ENCODE results near the gene SMIM12. TPM values are rescaled to one million over a fixed set of nuclear protein-coding genes. Genes with fewer than 3 reads are reported as not detected.

Gene SMIM12
- total RNA-seq, 2 donors from 2014 or later: 50.8 to 52.8 TPM

DNA sequence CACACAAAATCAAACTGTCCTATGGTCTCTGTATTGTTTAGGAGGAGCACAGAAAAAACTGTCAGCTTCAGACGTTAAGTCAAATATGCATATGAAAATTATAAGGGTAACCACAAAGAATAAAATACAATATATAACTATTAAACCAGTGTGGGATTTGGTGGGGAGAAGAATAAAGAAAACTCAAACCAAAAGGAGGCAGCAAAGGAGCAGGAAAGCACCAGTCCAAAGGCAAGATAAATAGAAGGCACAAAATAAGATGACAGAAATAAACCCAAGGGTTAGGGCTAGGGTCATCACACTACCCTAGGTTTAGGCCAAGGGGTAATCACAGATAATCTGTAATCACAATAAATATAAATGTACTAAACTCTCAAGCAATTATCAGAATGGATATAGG, 37.1 kb upstream of the SMIM12 start:
- DNase-seq: no peak
- H3K36me3 Mint-ChIP-seq (ENCODE audit: insufficient read depth in 2 of 2): peaks cover 4 to 5% of the 10 kb centered on the region in 2 donors
- no peaks in the 10 kb centered on the region for H3K4me1 Mint-ChIP-seq (ENCODE audit: low read depth)
- peaks cover 5% of the 10 kb centered on the region in 2 donors for H3K9me3 Mint-ChIP-seq
- H3K4me3 Mint-ChIP-seq: no peak overlapping the region
- ATAC-seq (replicated peaks in 1 of 2): no peak
- H3K27ac Mint-ChIP-seq: no peak overlapping the region
- H3K27me3 Mint-ChIP-seq (ENCODE audit: low read depth): peaks cover 22% of the 10 kb centered on the region

DNA sequence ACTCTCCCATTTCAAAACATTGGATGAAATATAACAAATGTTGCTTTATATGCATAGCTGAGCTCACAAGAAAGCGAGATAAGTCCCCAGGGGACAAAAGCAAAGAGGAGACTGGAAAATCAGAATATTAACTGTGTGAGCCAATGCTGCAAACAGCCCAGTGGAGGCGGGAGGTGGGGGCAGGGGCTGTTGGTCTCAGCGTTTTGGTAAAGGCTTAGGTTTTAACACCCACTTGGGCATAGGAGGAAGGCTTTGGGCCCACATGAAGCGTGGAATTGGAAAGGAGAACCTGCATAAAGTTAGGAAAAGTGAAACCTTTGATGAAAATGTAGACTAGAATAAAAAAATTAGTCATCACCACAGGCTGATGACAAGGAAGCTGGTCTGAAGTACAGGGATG, 30.2 kb upstream of the SMIM12 start:
- Mint-ChIP-seq H3K9me3 (peaks cover 5 to 6% of the 10 kb centered on the region in 2 donors), H3K4me1 (ENCODE audit: low read depth) (peaks cover 4% of the 10 kb centered on the region), H3K27me3 (ENCODE audit: low read depth) (peaks cover 28% of the 10 kb centered on the region), H3K4me3 (no peak overlapping the region), H3K27ac (no peak overlapping the region), H3K36me3 (ENCODE audit: insufficient read depth in 2 of 2) (peaks cover 4 to 5% of the 10 kb centered on the region in 2 donors)
- ATAC-seq (replicated peaks in 1 of 2): no peak
- DNase-seq: no peak

DNA sequence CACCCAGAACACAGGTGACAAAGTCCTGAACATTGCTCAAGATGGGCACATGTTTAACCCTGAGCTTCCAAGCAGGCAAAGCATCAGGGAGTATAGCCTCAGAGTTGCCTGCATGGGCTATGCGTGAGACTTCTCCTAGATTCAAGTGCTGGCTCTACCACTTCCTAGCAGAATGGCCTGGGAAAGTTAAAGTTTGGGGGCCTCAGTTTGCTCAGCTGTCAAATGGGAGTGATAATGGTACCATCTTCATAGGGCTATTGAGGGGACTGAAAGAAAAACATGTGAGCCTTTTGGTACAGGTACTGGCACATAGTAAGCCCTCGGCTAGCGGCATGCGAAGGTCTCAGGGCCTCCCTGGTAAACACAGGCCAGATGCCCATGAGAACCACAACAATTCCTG, 28.0 kb upstream of the SMIM12 start:
- Mint-ChIP-seq H3K9me3 (peaks cover 5 to 6% of the 10 kb centered on the region in 2 donors), H3K4me1 (ENCODE audit: low read depth) (peaks cover 6% of the 10 kb centered on the region), H3K27ac (no peak overlapping the region), H3K27me3 (ENCODE audit: low read depth) (peaks cover 44% of the 10 kb centered on the region), H3K4me3 (no peak overlapping the region), H3K36me3 (ENCODE audit: insufficient read depth in 2 of 2) (peaks cover 4% of the 10 kb centered on the region in 2 donors)
- ATAC-seq (replicated peaks in 1 of 2): no peak
- DNase-seq: no peak

DNA sequence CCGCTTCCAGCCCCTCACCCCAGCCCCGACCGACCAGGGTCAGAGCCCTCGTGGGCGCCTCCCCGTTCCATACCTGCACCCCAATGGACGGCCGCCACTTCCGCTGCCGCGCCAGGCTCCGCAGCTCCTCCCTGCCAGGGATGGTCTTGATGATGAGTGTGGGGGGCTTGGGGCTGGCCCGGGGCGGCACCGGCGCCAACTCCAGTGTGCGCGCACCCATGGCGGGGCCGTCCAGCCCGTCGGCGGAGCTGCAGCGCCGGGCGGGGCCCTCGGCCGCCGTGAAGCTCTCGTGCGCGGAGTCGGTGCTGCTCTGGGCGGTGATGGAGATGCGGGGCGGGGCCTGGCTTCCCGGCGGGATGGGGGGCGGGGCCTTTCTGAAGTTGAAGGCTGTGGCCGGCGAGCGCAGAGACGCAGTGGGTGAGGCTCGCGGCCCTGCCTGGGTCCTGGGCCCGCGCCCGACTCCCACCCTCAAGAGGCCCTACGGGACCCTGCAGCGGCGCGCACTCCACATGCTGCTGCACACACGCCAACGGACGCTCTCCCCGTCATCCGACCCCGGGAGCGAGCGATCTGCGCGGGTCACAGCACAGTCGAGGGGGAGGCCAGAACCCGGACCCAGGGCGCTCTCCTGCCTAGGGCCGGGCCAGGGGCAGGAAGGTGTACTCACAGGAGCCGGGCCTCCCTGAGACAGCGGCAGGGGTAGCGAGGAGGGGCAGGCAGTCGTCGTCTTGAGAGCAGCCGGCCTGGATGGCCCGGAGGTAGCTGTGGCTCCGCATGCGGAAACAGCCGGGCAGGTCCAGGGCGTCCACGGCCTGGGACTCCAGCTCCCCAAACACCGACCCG, 26.1 kb upstream of the SMIM12 start:
- H3K36me3 Mint-ChIP-seq (ENCODE audit: insufficient read depth in 2 of 2): no peaks in the 10 kb centered on the region
- ATAC-seq (replicated peaks in 1 of 2) (peak; percentile 85 to 86), DNase-seq (peak; percentile 63 to 69)
- peaks cover 6% of the 10 kb centered on the region for H3K4me1 Mint-ChIP-seq (ENCODE audit: low read depth)
- no peaks in the 10 kb centered on the region for H3K9me3 Mint-ChIP-seq
- H3K4me3 Mint-ChIP-seq: peak overlapping the region; percentile 80
- peaks cover 51% of the 10 kb centered on the region for H3K27me3 Mint-ChIP-seq (ENCODE audit: low read depth)
- no peak overlapping the region for H3K27ac Mint-ChIP-seq

DNA sequence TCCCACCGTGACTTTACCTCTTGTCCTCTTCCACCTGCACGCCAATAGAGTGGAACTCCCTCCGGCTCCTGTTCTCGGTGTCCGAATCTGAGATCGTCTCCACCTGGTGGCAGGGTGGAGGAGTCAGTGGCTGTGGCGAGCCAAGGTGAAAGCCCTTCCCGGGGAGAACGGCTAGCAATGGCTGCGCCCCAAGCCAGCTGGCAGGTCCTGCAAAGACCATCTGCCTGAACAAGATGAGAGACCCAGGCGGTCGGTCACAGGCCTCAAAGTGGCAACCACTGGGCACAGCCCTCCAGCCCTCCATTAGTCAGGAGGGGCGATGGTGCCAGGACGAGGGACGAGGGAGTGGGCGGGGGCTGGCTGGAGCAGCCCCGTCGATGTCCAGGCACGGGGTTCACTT, 25.4 kb upstream of the SMIM12 start:
- no peaks in the 10 kb centered on the region for H3K9me3 Mint-ChIP-seq
- ATAC-seq (replicated peaks in 1 of 2) (peak in 1 of 2 donors; percentile 12), DNase-seq (no peak)
- peak overlapping the region; percentile 80 for H3K4me3 Mint-ChIP-seq
- no peak overlapping the region for H3K27ac Mint-ChIP-seq
- no peaks in the 10 kb centered on the region for H3K36me3 Mint-ChIP-seq (ENCODE audit: insufficient read depth in 2 of 2)
- peaks cover 51% of the 10 kb centered on the region for H3K27me3 Mint-ChIP-seq (ENCODE audit: low read depth)
- H3K4me1 Mint-ChIP-seq (ENCODE audit: low read depth): peaks cover 6% of the 10 kb centered on the region

DNA sequence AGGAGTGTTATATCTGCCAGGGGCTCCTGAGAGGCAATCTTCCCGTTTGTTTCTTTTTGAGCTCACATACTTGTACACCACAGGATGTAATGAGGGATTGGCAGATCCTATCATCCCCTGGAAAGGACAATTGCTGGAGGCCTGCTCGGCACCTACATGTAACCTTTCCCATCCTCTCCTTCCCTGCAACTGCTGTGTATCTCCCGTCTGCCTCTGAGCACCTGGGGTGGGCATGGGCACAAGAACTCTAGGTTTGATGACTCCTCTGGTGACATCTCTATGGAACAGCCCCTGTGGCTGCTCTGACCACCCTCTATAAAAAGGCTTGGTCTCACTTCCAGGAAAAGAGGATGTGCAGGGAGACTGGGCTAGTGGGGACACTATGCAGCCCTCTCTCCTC, 25.0 kb upstream of the SMIM12 start:
- Mint-ChIP-seq H3K36me3 (ENCODE audit: insufficient read depth in 2 of 2) (no peaks in the 10 kb centered on the region), H3K4me1 (ENCODE audit: low read depth) (peaks cover 6% of the 10 kb centered on the region), H3K27ac (no peak overlapping the region), H3K4me3 (peak overlapping the region; percentile 80), H3K9me3 (no peaks in the 10 kb centered on the region), H3K27me3 (ENCODE audit: low read depth) (peaks cover 47% of the 10 kb centered on the region)
- DNase-seq (no peak), ATAC-seq (replicated peaks in 1 of 2) (no peak)

DNA sequence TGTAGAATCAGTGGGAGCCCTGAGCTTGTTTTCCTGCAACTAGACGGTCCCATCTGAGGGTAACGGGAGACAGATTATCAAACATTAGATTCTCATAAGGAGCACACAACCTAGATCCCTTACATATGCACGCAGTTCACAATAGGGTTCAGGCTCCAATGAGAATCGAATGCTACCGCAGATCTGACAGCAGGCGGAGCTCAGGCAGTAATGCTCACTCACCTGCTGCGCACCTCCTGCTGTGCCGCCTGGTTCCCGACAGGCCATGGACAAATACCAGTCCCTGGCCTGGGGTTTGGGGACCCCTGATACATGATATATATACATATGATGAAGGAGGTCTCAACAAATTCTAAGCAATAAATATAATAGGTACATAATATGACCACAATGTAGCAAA, 19.7 kb upstream of the SMIM12 start:
- Mint-ChIP-seq H3K9me3 (no peaks in the 10 kb centered on the region), H3K27me3 (ENCODE audit: low read depth) (peaks cover 36% of the 10 kb centered on the region), H3K4me1 (ENCODE audit: low read depth) (no peaks in the 10 kb centered on the region), H3K27ac (no peak overlapping the region), H3K4me3 (no peak overlapping the region), H3K36me3 (ENCODE audit: insufficient read depth in 2 of 2) (no peaks in the 10 kb centered on the region)
- ATAC-seq (replicated peaks in 1 of 2): no peak
- DNase-seq: no peak

DNA sequence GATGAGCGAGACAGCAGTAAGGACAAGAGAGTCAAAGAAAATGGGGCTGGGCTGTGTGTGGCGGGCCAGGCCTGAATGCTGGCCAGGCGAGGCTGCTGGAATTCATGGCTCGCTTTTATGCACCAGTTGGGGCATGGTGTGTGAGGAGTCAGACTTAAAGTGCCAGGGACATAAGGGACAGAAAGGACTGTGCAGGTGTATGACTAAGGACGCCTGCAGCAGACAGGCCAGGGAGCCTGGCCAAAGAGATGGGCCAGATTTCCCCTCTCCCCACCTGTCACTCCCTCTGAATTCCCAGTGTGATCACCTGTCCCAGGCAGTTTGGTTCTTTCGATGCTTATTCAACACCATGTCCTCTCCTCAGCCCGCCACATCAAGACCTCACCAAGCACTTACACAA, 16.9 kb upstream of the SMIM12 start:
- H3K36me3 Mint-ChIP-seq (ENCODE audit: insufficient read depth in 2 of 2): no peaks in the 10 kb centered on the region
- H3K27me3 Mint-ChIP-seq (ENCODE audit: low read depth): peaks cover 30% of the 10 kb centered on the region
- no peak for ATAC-seq (replicated peaks in 1 of 2)
- H3K27ac Mint-ChIP-seq: no peak overlapping the region
- H3K9me3 Mint-ChIP-seq: no peaks in the 10 kb centered on the region
- H3K4me3 Mint-ChIP-seq: no peak overlapping the region
- peaks cover 6% of the 10 kb centered on the region for H3K4me1 Mint-ChIP-seq (ENCODE audit: low read depth)
- DNase-seq: no peak

DNA sequence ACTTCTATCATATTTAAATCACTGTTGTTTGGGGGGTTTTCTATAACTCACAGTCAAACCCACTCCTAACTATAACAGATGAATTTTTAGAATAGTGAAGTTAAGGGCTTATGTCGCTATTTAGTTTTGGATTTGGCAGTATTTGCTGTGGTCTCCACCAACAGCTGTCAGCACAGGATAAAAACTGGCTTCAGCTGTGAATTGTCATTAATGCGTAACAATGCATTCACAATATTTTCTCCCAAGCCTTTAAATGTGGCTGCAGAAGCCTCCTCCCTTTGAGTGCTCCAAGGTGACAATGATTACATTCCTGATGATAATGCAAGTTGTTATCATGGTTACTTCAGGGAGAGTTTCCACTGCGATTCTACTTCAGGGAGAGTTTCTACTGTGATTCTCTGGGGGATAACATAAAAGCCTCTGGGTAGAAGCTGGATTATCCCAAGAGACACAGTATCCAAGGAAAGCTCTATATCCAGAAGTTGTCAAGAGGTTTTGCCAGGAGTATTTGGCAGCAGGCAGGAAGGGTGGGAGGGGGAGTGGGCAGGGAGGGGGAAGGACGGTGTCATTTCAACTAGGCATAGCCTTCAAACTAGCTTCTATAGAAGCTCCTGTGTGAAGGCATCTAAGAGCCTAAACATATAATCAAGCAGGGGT, 14.9 kb upstream of the SMIM12 start:
- Mint-ChIP-seq H3K4me3 (no peak overlapping the region), H3K9me3 (no peaks in the 10 kb centered on the region), H3K27me3 (ENCODE audit: low read depth) (peaks cover 36% of the 10 kb centered on the region), H3K4me1 (ENCODE audit: low read depth) (peaks cover 10% of the 10 kb centered on the region), H3K36me3 (ENCODE audit: insufficient read depth in 2 of 2) (no peaks in the 10 kb centered on the region), H3K27ac (no peak overlapping the region)
- no peak for DNase-seq
- ATAC-seq (replicated peaks in 1 of 2): no peak

DNA sequence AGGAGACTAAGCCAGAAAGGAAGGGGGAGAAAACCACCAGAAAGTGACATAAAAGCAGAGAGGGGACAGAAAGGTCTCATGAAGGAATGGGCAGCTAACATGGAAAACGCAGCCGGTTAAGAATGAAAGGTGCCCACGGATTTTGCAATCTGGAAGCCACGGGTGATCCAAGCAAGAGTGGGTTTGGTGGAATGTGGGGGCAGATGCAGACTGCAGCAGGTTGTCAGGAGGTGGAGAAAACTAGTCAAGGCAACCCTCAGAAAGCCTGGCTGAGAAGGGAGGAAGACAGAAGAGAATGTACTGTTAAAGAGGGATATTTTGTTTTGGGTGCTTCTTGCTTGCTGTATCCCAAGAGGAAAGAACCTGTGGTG, 12.6 kb upstream of the SMIM12 start:
- H3K4me3 Mint-ChIP-seq: no peak overlapping the region
- ATAC-seq (replicated peaks in 1 of 2) (no peak), DNase-seq (no peak)
- peaks cover 40% of the 10 kb centered on the region for H3K27me3 Mint-ChIP-seq (ENCODE audit: low read depth)
- H3K9me3 Mint-ChIP-seq: no peaks in the 10 kb centered on the region
- no peak overlapping the region for H3K27ac Mint-ChIP-seq
- H3K36me3 Mint-ChIP-seq (ENCODE audit: insufficient read depth in 2 of 2): no peaks in the 10 kb centered on the region
- H3K4me1 Mint-ChIP-seq (ENCODE audit: low read depth): peaks cover 18% of the 10 kb centered on the region

DNA sequence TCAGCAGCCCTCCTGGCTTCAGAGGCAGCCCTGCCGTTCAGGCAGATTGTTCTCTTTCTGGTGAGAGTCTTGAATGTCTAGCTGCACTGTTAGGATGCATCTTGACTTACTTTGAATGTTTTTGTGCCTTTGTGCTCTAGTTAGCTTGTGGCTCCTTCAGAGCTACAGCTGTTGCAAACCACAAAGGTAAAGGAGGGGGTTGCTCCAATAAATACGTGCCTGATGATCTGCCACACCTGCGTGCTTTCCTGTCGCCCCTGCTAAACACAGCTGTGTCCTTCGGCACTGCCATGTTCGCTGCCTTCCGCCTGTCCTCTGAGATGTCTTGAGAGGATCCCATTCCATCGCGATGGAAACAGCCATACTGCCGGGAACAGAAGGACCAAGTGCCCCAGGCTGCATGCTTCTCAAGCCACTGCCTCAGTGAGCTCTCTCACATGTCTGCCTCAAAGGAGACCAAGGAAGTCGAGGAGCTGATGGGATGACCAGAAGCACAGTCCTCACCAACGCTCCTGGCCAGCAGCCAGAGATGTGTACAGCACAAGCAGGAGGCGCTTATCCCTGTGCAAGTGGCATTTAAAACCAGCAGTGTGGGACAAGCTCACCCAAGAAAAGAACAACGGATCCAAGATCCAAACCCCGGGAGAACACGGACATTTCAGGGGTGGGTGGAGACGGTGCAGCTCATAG, 12.0 kb upstream of the SMIM12 start:
- no peak for ATAC-seq (replicated peaks in 1 of 2)
- Mint-ChIP-seq H3K27ac (no peak overlapping the region), H3K4me3 (no peak overlapping the region), H3K4me1 (ENCODE audit: low read depth) (peaks cover 19% of the 10 kb centered on the region), H3K9me3 (no peaks in the 10 kb centered on the region), H3K36me3 (ENCODE audit: insufficient read depth in 2 of 2) (no peaks in the 10 kb centered on the region), H3K27me3 (ENCODE audit: low read depth) (peaks cover 35% of the 10 kb centered on the region)
- no peak for DNase-seq

DNA sequence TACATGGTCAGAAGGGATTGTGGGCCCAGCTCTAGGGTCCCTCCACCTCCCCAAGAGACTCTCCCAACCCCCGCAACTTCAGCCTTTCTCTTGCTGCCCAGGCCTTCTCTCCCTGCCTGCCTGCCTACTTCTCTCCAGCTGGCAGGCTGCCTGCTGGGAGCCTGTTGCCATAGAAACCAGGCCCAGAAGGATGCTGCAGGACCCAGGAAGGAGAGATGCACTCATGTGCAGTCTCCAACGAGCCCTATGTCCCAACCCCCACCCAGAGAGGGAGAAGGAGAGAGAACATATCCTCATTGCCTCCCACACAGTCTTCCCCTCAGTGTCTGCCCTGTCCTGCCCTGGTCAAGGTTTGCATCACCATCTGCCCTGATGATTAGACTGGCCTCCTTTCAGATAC, 10.8 kb upstream of the SMIM12 start:
- H3K36me3 Mint-ChIP-seq (ENCODE audit: insufficient read depth in 2 of 2): no peaks in the 10 kb centered on the region
- H3K27me3 Mint-ChIP-seq (ENCODE audit: low read depth): peaks cover 25% of the 10 kb centered on the region
- DNase-seq (no peak), ATAC-seq (replicated peaks in 1 of 2) (no peak)
- no peak overlapping the region for H3K27ac Mint-ChIP-seq
- no peaks in the 10 kb centered on the region for H3K9me3 Mint-ChIP-seq
- peaks cover 19% of the 10 kb centered on the region for H3K4me1 Mint-ChIP-seq (ENCODE audit: low read depth)
- no peak overlapping the region for H3K4me3 Mint-ChIP-seq

DNA sequence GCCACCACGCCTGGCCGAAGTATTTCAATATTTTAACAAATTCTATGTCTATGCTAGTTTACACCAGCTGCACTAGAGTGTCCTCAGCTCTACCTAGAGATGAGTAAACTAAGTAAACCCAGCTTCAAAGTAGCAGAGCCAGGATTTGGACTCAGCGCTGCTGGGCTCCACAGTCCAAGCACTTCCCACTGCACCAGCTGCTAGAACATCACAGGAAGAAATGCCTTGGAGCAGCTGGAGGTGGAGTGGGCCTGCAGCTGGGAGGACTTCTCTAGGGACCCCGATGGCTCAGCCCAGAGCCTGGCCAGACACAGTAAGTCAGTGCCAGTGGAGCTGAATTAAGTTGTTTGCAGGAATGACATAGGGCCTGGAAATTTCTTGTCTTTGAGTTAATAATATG, 10.2 kb upstream of the SMIM12 start:
- Mint-ChIP-seq H3K4me3 (no peak overlapping the region), H3K27ac (no peak overlapping the region)

More for the DNA sequence above, 10.2 kb upstream of the SMIM12 start:
- no peak for DNase-seq
- H3K36me3 Mint-ChIP-seq (ENCODE audit: insufficient read depth in 2 of 2): no peaks in the 10 kb centered on the region
- peaks cover 22% of the 10 kb centered on the region for H3K4me1 Mint-ChIP-seq (ENCODE audit: low read depth)
- no peak for ATAC-seq (replicated peaks in 1 of 2)
- no peaks in the 10 kb centered on the region for H3K9me3 Mint-ChIP-seq
- peaks cover 25% of the 10 kb centered on the region for H3K27me3 Mint-ChIP-seq (ENCODE audit: low read depth)

All from activated T-cell treated with anti-CD3 and anti-CD28 coated beads, Interleukin-2, amount 50 U/mL, for 72 hours (primary cell).